PC-9 (cell line): ENCODE results near the gene ANKUB1. TPM values are rescaled to one million over a fixed set of nuclear protein-coding genes. Genes with fewer than 3 reads are reported as not detected.

Experiments
- BruUV-seq: library from RNA; stranded (reverse); fragments of 400-500 nt; replicated peaks from 2 replicates; lab custom pipeline; 2021; lab: Mats Ljungman, UMichigan
- CTCF ChIA-PET: fragments of 300-600 bp; sonication (Branson Sonifier 250); formaldehyde crosslinking; loops from one replicate; lab custom pipeline; 2022; ENCODE audit warnings: antibody characterized with exemption; lab: Charles Lee
- POLR2A ChIA-PET: fragments of 300-600 bp; sonication (Branson Sonifier 250); formaldehyde crosslinking; loops from one replicate; lab custom pipeline; 2022; ENCODE audit warnings: antibody characterized with exemption; ENCODE audit not compliant: unreplicated experiment; lab: Charles Lee
- DNase-seq, 2 experiments: peaks; one replicate each; pipeline versions ENCODE4 v3.0.0 to v3.0.0-alpha.2; 2015 to 2022; ENCODE audit warnings: mixed read lengths in 1 of 2
- H2AFZ ChIP-seq: fragments of 200-600 bp; sonication (generic); 2 replicates; pipeline ENCODE4 v1.8.1; 2017; ENCODE audit warnings: antibody characterized with exemption
- H3F3A ChIP-seq: fragments of 200-600 bp; sonication (generic); 2 replicates; pipeline ENCODE4 v1.8.1; 2017; ENCODE audit warnings: antibody characterized with exemption, mild to moderate bottlenecking, low read depth; ENCODE audit not compliant: insufficient read depth
- H3K27ac ChIP-seq: fragments of 200-600 bp; sonication (generic); 2 replicates; pipeline ENCODE4 v1.6.1; 2016; ENCODE audit warnings: mixed run types
- H3K27me3 ChIP-seq: fragments of 200-600 bp; sonication (generic); 2 replicates; pipeline ENCODE4 v1.6.1; 2016; ENCODE audit warnings: low read depth, mixed run types; ENCODE audit not compliant: insufficient read depth
- H3K36me3 ChIP-seq: fragments of 200-600 bp; sonication (generic); 2 replicates; pipeline ENCODE4 v1.6.1; 2016; ENCODE audit warnings: low read depth, mixed run types
- H3K4me1 ChIP-seq: fragments of 200-600 bp; sonication (generic); replicated peaks from 2 replicates; pipeline ENCODE4 v1.6.1; 2016; ENCODE audit warnings: mixed run types; ENCODE audit not compliant: insufficient read depth
- H3K4me2 ChIP-seq: fragments of 200-600 bp; sonication (generic); 2 replicates; pipeline ENCODE4 v1.6.1; 2017; ENCODE audit warnings: mixed run types
- H3K4me3 ChIP-seq: fragments of 200-600 bp; sonication (generic); 2 replicates; pipeline ENCODE4 v1.6.1; 2016; ENCODE audit warnings: mixed run types
- H3K79me2 ChIP-seq: fragments of 200-600 bp; sonication (generic); 2 replicates; pipeline ENCODE4 v1.6.1; 2017; ENCODE audit warnings: low read depth, mixed run types
- H3K9me2 ChIP-seq: fragments of 200-600 bp; sonication (generic); 2 replicates; pipeline ENCODE4 v1.8.1; 2017; ENCODE audit warnings: mild to moderate bottlenecking; ENCODE audit not compliant: insufficient read depth
- H3K9me3 ChIP-seq: fragments of 200-600 bp; sonication (generic); 2 replicates; pipeline ENCODE4 v1.8.1; 2016; ENCODE audit warnings: low read depth; ENCODE audit not compliant: insufficient read depth
- H4K20me1 ChIP-seq: fragments of 200-600 bp; sonication (generic); 2 replicates; pipeline ENCODE4 v1.8.1; 2017; ENCODE audit not compliant: insufficient read depth
- EZH2 ChIP-seq: fragments of 200-600 bp; sonication (generic); IDR thresholded peaks from 2 replicates; pipeline ENCODE4 v1.8.0; 2017; ENCODE audit warnings: antibody characterized with exemption, low read depth
- intact Hi-C: fragments of 100-400 bp; cut with micrococcal nuclease; formaldehyde crosslinking; loops from one replicate; pipeline ENCODE4 v1.10.0; 2022; ENCODE audit not compliant: unreplicated experiment
- total RNA-seq: library from RNA; stranded (reverse); gene quantifications from 2 replicates; pipeline ENCODE4 v1.2.3, GENCODE V29; 2021
- TF ChIP-seq, protein P1 (sequence below): fragments of 200-600 bp; sonication (generic); conservative IDR thresholded peaks from 2 replicates; pipeline ENCODE4 v1.6.1; 2017; ENCODE audit warnings: mixed run types, antibody characterized with exemption, mild to moderate bottlenecking, moderate library complexity

The ANKUB1 gene
- total RNA-seq, 1 experiment from 2014 or later: not detected

DNA sequence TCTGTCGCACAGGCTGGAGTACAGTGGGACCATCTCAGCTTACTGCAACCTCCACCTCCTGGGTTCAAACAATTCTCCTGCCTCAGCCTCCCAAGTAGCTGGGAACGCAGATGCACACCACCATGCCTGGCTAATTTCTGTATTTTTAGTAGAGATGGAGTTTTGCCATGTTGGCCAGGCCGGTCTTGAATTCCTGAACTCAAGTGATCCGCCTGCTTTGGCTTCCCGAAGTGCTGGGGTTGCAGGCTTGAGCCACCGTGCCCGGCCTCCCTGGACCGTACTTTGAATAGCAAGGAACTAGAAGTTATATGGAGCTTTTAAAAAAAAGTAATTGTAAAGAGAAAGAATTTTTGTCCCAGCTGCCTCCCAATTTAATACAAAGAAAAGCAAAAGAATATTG is 8.3 kb upstream of the ANKUB1 start:
- Histone ChIP-seq H3K9me3 (no peaks in the 10 kb centered on the region), H3K4me2 (no peak overlapping the region), H4K20me1 (no peaks in the 10 kb centered on the region), H3K79me2 (no peaks in the 10 kb centered on the region), H3K36me3 (no peaks in the 10 kb centered on the region), H3K9me2 (no peaks in the 10 kb centered on the region), H3F3A (no peaks in the 10 kb centered on the region), H3K27ac (no peak overlapping the region), H3K4me3 (no peak overlapping the region), H2AFZ (no peak overlapping the region), H3K4me1 (no peaks in the 10 kb centered on the region; the same call in 1 of the 2 replicates), H3K27me3 (no peaks in the 10 kb centered on the region)
- ChIA-PET POLR2A (no interaction called here), CTCF (interaction anchor here (0.6 to 1.2 kb wide), 2 partner anchors 23 to 35 kb away, joined by 4 read pairs; no protein-coding TSS in a partner anchor)
- BruUV-seq: no TSS peak
- DNase-seq: no peak
- no peak for TF ChIP-seq EZH2
- intact Hi-C loops: no loop called here

DNA sequence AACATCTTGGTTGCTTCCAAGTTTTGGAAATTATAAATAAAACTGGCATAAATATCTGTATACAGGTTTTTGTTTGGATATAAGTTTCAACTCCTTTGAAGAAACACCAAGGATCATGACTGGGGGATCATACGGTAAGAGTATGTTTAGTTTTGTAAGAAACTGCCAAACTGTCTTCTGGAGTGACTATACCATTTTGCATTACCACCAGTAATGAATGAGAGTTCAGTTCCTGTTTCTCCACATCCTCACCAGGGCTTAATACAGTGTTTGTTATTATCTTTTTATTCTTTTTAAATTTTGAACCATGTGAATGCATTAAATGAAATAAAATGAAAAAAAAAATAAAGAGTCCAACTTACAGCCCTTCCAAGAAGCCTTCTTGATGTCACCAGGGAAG is 3.7 kb upstream of the ANKUB1 start:
- Histone ChIP-seq H3K27me3 (no peaks in the 10 kb centered on the region), H3K79me2 (no peaks in the 10 kb centered on the region), H3K27ac (no peak overlapping the region), H3F3A (no peaks in the 10 kb centered on the region), H3K9me3 (no peaks in the 10 kb centered on the region), H4K20me1 (no peaks in the 10 kb centered on the region), H3K36me3 (no peaks in the 10 kb centered on the region), H3K4me1 (no peaks in the 10 kb centered on the region; the same call in 1 of the 2 replicates), H2AFZ (no peak overlapping the region), H3K9me2 (no peaks in the 10 kb centered on the region), H3K4me2 (no peak overlapping the region), H3K4me3 (no peak overlapping the region)
- ChIA-PET POLR2A (interaction anchor here (0.6 kb wide), 1 partner anchor 402 kb away, joined by 6 read pairs; no protein-coding TSS in a partner anchor), CTCF (no interaction called here)
- intact Hi-C loops: no loop called here
- no TSS peak for BruUV-seq
- no peak for DNase-seq
- TF ChIP-seq, protein P1, sequence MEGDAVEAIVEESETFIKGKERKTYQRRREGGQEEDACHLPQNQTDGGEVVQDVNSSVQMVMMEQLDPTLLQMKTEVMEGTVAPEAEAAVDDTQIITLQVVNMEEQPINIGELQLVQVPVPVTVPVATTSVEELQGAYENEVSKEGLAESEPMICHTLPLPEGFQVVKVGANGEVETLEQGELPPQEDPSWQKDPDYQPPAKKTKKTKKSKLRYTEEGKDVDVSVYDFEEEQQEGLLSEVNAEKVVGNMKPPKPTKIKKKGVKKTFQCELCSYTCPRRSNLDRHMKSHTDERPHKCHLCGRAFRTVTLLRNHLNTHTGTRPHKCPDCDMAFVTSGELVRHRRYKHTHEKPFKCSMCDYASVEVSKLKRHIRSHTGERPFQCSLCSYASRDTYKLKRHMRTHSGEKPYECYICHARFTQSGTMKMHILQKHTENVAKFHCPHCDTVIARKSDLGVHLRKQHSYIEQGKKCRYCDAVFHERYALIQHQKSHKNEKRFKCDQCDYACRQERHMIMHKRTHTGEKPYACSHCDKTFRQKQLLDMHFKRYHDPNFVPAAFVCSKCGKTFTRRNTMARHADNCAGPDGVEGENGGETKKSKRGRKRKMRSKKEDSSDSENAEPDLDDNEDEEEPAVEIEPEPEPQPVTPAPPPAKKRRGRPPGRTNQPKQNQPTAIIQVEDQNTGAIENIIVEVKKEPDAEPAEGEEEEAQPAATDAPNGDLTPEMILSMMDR: no peak
- no peak for TF ChIP-seq EZH2

DNA sequence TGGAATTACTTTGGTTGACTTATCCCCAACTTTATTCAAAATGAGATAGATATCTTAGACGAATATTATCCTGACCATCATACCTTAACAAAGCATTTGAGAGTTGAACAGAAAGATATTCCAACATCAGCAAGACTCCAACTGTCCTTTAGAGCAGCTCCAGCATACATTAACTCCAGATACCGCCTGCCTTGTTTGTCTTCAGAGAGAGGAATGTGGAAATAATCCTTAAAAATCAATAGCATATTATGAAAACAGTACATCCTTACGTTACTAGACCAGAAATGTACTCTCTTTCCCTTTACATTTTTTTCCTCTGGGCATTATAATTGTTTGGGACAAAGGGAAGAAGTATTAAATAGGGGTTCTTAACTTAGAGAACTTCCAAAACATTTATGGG is 1.7 kb downstream of the ANKUB1 start:
- CTCF ChIA-PET: no interaction called here
- Histone ChIP-seq H3F3A (no peaks in the 10 kb centered on the region), H4K20me1 (no peaks in the 10 kb centered on the region), H3K9me3 (no peaks in the 10 kb centered on the region), H3K36me3 (no peaks in the 10 kb centered on the region), H3K4me1 (peaks cover 15% of the 10 kb centered on the region), H2AFZ (no peak overlapping the region), H3K4me3 (no peak overlapping the region), H3K27ac (0 out of 2 replicates have a peak overlapping the region, but pooled peaks have one; percentile 10), H3K27me3 (no peaks in the 10 kb centered on the region), H3K4me2 (peak overlapping the region; percentile 6; the same call in 1 of the 2 replicates), H3K9me2 (no peaks in the 10 kb centered on the region), H3K79me2 (no peaks in the 10 kb centered on the region)
- TF ChIP-seq, protein P1: no peak
- no peak for TF ChIP-seq EZH2
- intact Hi-C loops: no loop called here
- POLR2A ChIA-PET: no interaction called here
- BruUV-seq: TSS peak; percentile 79
- no peak for DNase-seq

DNA sequence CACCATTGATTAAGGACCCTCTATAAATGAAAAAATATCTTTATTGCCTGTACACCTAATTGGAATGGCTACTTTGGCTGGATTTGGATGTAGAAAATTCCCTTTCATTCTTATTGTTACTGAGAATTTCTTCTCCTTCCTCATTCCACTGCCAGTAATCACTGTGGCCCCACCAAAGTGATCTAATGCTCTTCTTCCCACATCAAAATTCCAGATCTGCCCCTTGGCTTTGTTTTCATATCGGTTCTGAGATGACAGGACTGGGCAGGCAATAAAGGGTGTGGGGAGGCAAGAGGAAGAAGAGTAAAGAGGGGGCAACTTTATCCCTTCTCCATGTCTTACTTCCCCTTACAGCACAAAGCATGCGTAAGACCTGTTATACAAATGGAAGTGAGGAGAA is 2.1 kb downstream of the ANKUB1 start:
- CTCF ChIA-PET: no interaction called here

More for the DNA sequence above, 2.1 kb downstream of the ANKUB1 start:
- H3K27ac ChIP-seq: 0 out of 2 replicates have a peak overlapping the region, but pooled peaks have one; percentile 25
- BruUV-seq: no TSS peak
- H3K9me2 ChIP-seq: no peaks in the 10 kb centered on the region
- no peak overlapping the region for H3K4me3 ChIP-seq
- intact Hi-C loops: no loop called here
- POLR2A ChIA-PET: no interaction called here
- H3K36me3 ChIP-seq: no peaks in the 10 kb centered on the region
- TF ChIP-seq, protein P1: no peak
- no peak for TF ChIP-seq EZH2
- H2AFZ ChIP-seq: no peak overlapping the region
- H3F3A ChIP-seq: no peaks in the 10 kb centered on the region
- H3K4me2 ChIP-seq: peak overlapping the region; percentile 6; the same call in 1 of the 2 replicates
- H3K9me3 ChIP-seq: no peaks in the 10 kb centered on the region
- DNase-seq: peak; percentile 41 to 63
- peaks cover 15% of the 10 kb centered on the region for H3K4me1 ChIP-seq
- no peaks in the 10 kb centered on the region for H3K79me2 ChIP-seq
- no peaks in the 10 kb centered on the region for H4K20me1 ChIP-seq
- no peaks in the 10 kb centered on the region for H3K27me3 ChIP-seq
